Activated effector memory CD4-positive, alpha-beta T cell treated with anti-CD3 and anti-CD28 coated beads, Interleukin-2, amount 50 U/mL, for 16 hours (primary cell): Measurements from ENCODE around the gene FYCO1.
A peak's percentile ranks its signal among the peaks of the same experiment; 100 is the strongest.

Experiments
- DNase-seq: peaks from one replicate; pipeline ENCODE4 v3.0.0-alpha.2; 2020

FYCO1 gene

DNA sequence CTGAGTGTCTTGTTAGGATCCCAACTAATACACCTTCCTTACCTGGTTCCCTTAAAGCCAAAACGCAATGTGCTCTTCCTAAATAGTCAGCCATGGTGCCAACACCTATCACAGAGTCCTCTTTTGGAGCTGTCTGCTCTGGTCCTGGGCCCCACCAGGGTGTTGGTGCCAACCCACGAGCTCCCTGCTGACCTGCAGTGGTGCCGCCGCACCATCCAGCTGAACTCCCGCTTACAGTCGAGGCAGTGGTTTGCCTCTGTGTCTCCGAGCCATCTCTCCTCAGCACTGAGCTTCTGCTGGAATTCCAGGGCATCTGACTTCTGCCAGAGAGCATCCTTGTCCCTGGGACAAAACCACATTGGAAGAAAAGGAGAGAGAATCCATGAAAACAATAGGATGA is 36.4 kb downstream of the FYCO1 start:
- DNase-seq, result no peak

DNA sequence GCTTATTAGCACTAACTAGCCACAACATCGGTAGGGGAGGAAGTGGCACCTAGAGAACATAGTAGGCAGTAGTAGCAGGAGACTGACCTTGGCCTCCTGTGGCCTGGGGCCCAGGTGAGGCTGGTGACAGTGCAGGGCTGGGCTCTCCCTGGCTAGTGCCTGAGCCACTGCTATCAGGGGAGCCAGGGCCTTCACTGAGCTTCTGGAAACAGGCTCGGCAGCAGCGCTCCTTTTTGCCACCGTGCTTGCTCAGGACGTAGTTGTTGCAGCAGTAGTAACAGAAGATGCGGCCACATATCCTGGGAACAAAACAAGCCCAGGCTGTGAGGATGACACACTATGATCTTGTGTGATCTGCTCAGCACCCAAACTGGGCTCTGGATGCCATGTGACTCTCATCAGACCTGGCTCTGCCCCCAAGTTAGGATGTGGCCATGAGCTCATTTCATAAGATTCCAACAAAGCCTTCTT is 37.3 kb downstream of the FYCO1 start:
- DNase-seq, result no peak

GRCh38 chr3:45957586-45957985 is 38.0 kb downstream of the FYCO1 start:
- DNase-seq, result no peak

GRCh38 chr3:45955706-45956105 is 39.9 kb downstream of the FYCO1 start:
- no peak for DNase-seq

DNA sequence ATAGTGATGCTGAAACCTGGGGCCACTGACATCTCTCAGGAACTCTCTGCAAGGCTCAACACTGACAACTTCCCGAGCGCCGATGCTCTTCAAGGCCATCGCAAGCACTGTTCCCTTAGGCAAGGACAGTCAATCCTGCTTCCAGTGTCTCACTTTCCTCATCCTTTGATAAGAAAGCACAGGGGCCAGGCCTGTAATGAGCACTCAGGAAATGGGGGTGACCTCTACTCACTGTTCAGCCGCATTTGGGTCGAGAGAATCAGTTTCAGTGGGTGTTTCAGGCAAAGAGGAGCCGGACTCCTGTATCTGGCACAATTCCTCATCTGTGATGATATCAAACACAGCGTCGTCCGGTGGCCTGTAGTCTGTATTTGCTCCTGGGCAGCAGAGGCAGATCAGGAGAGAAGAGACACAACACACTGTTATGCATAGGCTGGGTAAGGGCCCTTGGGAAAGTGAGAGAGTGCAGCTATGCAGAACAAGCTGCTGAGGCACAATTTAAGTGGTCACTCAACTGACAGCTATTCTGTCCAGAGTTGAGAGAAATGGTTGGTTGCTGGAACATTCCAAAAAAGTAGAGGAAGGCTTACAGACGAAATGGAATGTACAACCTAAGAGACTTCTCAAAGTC is 40.5 kb downstream of the FYCO1 start:
- no peak for DNase-seq

GRCh38 chr3:45954306-45954705 is 41.3 kb downstream of the FYCO1 start:
- DNase-seq, result no peak

- DNase-seq, result no peak
These were observed 42.1 kb downstream of the FYCO1 start for GRCh38 chr3:45953536-45953935.

GRCh38 chr3:45952456-45952855 is 43.2 kb downstream of the FYCO1 start:
- DNase-seq, result no peak

DNA sequence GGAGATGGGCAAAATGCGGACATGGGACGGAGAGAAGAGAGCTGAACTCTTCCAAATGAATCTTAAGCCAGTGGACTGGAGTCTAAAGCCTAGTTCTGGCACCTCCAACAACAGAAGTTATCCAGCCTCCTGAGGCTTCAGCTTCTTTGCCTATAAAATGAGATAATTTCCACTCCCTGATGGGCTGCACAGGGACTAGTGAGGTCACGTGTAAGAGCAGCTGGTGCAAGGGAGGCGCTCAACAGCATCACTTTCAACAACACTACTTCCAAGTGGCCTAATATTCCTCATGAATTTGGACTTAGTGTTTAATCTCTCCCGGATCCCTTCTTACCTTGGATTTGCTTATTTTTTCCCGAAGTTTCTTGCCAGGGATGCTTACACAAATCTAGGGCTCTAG is 43.7 kb downstream of the FYCO1 start:
- DNase-seq, result no peak

GRCh38 chr3:45950686-45951600 is 44.7 kb downstream of the FYCO1 start:
- DNase-seq, result peak; percentile 81

DNA sequence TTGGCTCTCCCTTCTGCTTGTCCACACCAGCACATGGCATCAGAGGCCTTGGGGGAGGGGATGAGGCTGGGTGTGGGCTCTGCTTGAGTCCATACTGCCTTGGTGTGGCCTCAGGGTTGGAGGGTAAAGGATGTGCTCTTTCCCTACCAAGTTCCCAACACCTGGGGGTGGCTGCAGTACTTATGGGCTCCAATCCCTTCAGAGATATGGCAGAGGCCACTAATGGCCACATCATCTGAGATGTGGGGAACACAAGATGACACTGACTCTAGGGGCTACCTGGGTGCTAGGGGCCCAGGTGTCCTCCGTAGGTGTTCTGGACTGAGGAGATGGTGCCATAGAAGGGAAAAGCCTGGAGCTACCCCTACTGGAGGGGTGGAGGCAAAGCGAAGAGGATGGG is 45.5 kb downstream of the FYCO1 start:
- DNase-seq, result no peak

DNA sequence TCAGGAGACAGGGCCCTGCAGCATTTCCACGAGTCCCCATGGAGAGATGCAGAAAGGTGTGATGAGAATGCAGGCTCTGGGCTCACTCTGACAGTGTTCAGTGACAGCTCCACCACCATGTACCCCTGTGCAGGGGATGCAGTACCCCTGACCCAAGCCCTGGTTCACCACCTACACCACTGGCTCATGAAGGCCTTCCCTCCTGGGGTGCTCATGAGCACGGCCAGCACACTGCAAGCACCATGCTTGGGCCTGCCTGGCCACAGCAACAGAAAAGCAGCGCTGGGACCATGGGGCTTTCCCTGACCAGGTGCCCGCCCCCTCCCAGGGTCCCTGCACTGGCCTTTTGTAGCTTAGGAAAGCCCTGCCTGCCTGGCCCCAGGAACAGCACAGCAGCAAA is 46.2 kb downstream of the FYCO1 start:
- no peak for DNase-seq

DNA sequence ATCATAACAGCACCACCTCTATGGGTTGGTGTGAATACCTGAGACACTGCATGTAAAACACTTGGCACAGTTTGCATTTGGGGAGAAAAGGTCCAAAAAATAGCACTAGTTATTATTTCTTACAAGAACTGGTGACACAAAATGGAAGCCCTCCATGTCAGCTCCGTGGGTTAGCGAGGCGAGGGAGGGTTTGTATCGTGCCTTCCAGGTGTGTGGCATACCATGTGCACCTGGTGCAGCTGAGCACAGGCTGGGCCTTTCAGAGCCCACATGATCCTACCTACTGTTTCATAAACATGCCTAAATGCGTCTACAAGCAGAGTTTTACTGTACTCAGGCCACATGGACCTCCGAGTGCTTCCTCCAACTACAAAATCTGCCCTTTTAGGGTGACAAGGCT is 46.7 kb downstream of the FYCO1 start:
- DNase-seq, result no peak

GRCh38 chr3:45948311-45948781 is 47.3 kb downstream of the FYCO1 start:
- no peak for DNase-seq

DNA sequence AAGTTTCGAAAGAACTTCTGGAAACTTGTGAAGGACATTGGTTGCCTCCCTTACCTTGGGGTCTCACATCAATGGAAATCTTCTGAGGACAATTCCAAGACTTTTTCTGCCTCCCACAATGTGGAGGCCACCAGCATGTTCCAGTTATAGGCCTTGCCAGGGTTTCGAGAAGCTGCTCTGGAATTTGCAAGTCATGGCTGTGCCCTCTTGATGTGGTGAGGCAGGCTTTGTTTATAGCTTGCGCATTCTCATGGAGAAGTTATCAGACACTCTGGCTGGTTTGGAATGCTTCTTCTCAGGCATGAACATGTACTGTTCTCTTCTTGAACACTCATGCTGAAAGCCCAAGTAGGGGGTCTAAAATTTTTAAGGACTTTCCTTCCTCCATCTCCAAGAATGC is 48.3 kb downstream of the FYCO1 start:
- no peak for DNase-seq

GRCh38 chr3:45946875-45947274 is 48.7 kb downstream of the FYCO1 start:
- DNase-seq, result no peak

GRCh38 chr3:45946307-45946706 is 49.3 kb downstream of the FYCO1 start:
- no peak for DNase-seq

DNA sequence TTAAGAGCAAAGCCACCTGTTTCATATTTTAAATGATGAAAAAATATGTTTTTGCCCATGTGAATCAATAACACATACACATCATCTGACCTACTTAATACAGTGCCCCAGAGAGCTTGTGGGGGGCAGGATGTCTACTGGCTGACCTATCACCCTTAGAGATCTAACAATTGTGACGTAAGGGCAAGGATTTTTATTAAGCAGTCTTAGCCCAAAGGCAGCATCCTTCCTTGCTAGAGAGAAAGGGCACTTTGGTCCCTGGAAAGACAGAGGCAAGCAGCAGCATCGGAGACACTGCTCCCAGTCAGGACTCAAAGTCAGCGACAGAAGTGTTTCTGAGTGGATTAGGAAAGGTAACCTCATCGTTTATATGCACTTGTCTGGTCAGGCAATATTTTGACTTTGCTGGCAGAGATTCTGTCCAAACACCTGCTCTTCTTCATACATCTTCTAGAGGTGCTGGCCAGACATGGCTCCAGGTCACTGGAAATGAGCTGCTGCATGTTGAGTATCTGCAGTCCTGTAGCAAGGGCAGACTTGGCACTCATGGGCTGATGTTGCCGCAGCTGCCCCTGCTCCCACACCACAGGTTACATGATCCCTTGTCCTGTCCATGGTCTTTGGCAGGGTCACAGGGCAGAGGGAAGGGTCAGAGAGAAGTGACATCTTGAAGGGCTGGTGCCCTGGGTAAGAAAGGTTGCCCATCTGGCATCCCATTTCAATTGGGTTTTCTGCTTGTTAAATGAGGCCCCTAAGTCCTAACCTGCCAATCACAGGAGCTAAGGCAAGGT is 50.6 kb downstream of the FYCO1 start:
- peak; percentile 61 for DNase-seq

DNA sequence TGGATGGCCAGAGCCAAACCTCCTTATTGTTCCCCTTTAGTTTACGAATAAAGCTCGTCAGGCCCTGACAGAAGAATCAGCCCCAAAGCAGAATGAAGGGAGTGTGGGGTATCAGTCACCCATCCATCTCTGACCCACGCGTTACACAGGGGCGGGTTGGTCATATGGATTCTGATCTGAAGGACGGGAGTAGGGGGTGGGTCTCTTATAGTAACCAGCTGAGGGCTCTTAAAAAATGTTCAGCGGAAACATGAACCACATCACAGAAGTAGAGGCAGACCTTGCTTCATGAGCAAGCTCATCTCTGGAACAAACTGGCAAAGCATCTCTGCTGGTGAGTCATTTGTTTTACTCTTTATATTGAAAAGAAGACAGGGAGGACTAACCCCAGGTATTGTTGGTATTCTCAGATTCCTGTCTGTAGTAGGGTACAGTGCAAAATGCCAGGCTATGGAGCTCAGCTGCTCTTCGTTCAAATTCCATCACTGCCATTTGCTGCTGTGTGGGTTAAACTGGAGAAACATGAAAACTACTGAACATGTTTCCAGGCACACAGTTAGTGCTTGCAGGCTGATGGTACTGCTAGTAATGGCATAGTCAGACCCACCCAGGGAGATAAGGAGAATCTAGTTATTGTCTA is 52.3 kb downstream of the FYCO1 start, which contains the start of gene CXCR6:
Gene CXCR6, plus strand, starts transcription at position 258 of the 640 bp plus-strand sequence. CDS start 3,018 bp downstream, outside the sequence.
- peak; percentile 77 for DNase-seq

- peak; percentile 60 for DNase-seq
These were observed 53.4 kb downstream of the FYCO1 start for GRCh38 chr3:45942051-45942825.

DNA sequence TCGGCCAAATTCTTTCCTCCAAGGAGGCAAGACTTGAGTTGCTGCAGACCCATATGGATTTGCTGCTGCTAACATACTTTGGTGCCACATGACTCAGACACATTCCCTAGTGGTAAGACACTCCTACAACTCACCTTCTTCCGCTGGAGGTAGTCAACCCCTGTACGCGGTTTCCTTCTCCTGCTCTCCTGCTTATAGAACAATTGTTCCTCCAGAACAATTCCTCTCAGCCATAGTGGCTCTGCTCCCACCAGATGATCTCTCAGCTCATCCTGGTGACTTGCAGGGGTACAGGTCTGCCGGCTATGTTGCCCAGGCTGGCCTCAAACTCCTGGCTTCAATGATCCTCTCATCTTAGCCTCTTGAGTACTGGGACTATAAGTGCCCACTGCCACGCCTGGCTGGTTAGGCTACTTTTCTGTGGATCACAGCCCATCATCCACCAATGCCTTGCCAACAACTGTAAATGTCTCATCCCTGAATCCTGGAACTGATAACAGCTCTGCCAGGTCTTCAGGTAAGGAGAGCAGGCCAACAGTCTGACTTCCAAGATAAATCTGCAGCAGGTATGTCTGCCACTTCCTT is 54.8 kb downstream of the FYCO1 start:
- DNase-seq, result peak; percentile 53
